GM21447 (cell line): ENCODE measurements around the gene FAAH.

Experiments used
- ATAC-seq: cut with Tn5 transposase; IDR thresholded peaks from one replicate; pipeline ENCODE4 v1.9.1; 2021; ENCODE audit not compliant: unreplicated experiment

Gene FAAH

DNA sequence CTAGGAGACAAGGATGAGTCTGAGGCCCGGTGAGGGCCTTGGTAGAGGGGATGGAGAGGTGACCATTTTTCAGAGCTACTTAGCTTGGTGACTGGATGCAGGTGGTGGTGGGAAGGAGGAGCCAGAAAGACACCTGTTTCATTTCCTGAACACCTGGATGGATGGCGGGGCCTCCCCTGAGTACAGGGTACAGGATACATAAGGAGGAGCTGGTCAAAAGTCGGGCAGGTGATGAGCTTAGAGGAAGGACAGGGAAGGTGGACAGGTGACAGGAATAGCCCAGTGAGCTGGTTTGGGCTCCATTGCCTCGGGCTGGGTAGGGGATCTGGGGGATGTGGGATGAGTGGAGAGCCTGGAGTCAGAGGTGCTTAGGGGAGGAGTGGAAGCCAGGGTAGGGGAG, 6.3 kb downstream of the FAAH start:
- no peak for ATAC-seq

DNA sequence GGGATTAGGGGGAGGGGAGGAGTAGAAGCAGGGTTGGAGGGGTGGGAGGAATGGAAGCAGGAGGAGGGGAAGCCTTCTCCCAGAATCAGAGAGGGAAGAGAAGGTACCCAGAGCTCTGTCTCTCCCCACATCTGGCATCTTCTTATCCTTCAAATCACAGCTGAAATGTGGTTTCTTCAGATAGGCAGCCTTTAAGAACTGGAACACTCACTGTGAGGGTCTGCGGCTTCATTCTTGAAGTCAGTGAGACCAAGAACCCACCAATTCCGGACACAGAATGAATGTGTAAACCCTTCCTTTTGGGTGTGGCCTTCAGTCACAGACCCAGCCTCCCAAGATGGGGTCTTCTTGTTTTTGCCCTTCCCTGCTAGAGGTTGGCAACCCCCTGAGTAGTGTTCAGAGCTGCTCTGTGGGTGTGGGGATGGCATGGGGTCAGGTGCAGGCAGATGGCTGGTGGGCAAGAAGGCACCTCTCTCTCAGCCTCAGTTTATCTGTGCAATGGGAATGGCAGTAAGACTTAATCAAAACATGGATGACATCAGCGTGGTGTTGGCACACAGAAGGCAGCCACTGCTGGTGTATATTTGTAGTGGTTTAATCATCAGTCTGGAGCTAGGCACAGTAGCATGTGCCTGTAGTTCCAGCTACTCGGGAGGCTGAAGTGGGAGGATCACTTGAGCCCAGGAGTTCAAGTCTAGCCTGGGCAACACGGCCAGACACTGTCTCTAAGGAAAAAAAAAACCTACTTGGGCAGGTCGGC, 7.2 kb downstream of the FAAH start:
- no peak for ATAC-seq

DNA sequence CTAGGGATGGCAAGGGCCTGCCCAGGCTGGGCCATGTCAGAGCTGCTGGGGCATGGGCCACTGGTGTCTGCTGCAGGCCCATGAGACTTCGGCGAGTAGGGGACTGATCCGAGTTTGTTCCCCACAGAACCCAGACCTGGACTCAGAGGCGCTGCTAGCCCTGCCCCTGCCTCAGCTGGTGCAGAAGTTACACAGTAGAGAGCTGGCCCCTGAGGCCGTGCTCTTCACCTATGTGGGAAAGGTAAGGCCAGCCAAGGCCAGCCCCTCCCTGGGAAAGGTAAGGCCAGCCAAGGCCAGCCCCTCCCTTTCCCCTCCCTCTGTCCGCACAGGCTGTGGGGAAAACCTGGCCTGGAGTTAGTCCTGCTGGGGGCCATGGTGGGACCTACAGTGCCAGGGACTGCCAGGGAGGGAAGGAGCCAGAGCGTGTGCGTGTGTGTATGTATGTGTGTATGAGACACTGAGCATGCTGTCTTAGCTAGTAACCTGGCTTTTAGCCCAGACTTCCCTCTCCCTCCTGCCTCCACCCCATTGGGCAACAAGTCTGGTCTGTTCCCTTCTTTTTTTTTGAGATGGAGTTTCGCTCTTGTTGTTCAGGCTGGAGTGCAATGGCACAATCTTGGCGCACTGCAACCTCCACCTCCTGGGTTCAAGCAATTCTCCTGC, 8.0 kb downstream of the FAAH start:
- no peak for ATAC-seq

- ATAC-seq = no peak
Observed at GRCh38 chr1:46403916-46404315, 9.8 kb downstream of the FAAH start.

- no peak for ATAC-seq
Observed at GRCh38 chr1:46404482-46405196, 10.5 kb downstream of the FAAH start.

DNA sequence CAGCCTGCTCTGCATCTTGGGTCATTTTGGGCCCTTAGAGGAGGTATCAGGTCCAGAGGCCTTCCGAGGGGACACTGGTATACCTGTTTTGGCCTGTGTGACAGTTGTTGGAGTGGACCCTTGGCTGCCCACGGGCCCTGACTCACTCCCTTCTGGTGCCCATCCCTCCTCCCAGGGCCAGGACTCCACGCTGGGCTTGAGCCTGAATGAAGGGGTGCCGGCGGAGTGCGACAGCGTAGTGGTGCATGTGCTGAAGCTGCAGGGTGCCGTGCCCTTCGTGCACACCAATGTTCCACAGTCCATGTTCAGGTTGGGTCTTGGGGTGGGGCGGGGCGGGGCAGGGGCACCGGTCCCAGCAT, 11.1 kb downstream of the FAAH start:
- no peak for ATAC-seq

DNA sequence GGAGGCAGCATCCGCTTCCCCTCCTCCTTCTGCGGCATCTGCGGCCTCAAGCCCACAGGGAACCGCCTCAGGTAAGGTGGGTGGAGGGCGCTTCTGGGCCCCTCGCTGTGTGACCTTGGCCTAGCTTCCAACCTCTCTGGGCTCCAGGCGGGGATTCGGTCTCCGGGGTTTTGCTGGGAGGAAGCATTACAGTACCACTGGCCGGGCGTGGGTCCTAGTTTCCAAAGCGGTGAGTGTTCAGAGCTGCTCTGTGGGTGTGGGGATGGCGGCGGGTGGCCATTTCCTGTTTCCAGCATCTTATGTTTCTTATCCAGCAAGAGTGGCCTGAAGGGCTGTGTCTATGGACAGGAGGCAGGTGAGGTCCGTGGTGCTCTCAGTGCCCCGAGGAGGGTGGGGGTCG, 11.6 kb downstream of the FAAH start:
- ATAC-seq = no peak

DNA sequence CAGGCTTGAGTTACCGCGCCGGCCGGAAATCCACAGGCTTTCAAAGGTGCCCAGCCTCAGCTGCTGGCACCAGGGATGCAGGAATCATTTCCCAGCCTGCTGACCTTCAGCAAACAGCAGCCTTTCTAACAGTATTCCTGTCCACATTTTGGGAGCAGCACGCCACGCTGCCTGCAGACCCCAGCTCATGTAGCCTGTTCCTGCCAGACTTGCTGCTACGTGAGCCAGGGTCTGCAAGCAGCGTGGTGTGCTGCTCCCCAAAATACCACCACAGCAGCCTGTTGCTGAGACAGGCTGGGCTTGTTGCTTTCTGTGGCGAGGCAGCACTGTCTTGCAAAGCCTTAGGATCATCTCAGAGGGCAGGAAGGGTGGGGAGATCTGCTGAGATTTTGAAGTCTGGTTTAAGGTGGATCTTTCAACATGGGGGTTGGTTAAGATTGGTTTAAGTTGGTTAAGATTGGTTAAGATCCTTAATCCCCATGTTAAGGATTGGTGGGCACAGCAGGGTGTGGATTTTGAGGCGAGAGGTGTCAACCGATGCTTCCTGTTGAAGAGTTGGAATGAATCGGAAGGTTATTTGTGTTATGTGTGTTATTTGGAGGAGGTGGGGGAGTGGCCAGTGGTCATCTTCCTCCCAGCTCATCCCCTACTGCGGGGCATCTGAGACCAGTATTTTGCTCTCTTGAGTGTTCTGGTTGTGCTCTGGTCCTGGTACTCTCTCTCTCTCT, 12.9 kb downstream of the FAAH start:
- no peak for ATAC-seq

DNA sequence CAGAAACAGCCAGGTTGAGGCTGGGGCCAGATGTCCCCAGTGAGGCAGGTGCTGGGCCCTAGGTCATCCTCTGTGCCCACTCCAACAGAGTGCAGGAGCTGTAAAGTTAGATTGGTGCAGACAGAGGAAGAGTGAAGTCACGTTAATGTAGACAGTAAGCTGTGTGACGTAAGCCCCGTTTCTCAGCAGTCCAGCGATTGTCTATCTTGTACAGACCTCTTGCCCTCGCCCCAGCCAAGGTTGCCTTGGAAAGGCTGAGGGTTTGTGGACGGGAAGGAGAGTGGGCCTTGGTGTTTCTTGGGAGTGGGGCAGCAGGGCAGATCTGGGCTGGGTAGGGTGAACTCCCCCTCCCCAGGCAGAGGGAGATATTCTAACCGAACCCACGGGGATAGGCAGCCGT, 13.5 kb downstream of the FAAH start:
- no peak for ATAC-seq

DNA sequence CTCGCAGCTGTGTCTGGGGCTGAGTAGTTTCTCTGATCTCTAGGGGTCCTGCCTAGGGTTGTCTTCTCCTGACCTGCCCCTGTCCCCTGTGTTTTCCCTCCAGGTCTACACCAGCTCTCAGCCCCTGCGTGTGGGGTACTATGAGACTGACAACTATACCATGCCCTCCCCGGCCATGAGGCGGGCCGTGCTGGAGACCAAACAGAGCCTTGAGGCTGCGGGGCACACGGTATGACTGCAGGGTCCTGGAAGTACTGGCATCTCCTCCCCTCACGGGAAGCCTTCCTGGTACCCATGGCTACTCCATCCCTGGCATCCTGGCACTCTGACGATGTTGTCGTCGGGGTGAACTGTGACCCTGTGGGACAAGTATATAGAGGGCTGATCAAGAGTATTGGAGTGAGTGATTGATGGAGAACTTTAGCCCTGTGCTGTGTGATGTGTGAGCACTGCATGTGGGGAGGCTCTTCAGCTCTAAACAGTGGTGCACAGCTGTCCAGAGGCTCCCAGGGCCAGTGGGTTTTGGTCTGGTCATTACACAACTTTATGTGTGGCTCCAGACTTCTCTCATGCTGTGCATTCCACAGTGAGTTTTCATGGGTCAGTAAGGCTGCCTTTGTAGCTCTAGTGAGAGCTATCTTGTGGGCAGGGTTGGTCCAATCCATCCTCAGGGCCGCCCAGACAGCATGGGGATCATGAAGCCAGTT, 14.4 kb downstream of the FAAH start:
- no peak for ATAC-seq

GRCh38 chr1:46409063-46409372, 14.9 kb downstream of the FAAH start:
- ATAC-seq = no peak

- ATAC-seq = no peak
Observed at GRCh38 chr1:46410156-46411009, 16.3 kb downstream of the FAAH start.

DNA sequence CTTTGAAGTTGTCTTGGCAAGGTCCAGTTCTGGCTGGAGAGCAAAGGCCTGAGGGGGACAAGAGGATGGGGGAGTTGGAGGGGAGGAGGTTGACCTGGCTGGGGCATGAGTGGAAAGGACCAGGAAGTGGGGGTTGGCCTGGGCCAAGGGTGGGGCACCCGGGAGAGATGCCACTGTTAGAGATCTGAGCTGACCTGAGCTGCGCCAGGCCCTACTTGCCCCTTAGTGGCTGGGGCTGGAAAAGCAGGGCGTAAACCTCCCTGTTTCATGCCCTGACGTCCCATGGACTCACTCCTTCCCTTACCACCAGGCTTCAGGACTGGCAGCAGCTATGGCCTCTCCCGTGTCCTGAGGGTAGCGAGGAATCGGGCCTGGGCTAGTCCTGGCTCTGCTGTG, 16.9 kb downstream of the FAAH start:
- ATAC-seq = no peak

DNA sequence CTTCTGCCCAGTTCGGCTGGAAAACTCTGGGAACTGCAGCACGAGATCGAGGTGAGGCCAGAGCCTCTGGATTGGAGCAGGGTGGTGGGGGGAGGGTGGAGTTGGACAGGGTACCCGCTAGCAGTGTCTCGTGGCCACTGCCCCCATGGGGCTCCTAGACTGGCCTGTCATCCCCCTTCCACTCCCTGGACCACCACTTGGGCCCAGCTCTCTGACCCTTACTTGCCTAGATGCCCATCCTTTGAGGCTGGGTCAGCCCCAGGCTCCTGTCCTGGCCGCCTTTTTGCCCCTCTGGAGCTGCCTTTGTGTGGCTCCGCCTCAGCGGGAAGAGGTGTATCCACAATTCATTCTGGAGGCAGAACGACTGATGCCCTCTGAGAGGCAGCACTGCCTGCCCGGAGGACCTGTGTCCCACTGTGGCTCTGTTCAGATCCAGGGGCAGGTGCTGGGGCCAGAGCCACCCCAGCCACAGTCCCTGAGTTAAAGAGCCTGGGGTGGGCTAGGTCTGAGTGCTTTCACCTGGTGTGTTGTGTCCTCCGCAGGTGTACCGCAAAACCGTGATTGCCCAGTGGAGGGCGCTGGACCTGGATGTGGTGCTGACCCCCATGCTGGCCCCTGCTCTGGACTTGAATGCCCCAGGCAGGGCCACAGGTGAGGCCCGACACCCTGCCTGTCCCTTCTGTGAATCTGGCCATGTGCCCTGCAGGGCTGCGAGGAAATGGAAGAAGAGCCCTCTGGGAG, 17.7 kb downstream of the FAAH start:
- no peak for ATAC-seq

DNA sequence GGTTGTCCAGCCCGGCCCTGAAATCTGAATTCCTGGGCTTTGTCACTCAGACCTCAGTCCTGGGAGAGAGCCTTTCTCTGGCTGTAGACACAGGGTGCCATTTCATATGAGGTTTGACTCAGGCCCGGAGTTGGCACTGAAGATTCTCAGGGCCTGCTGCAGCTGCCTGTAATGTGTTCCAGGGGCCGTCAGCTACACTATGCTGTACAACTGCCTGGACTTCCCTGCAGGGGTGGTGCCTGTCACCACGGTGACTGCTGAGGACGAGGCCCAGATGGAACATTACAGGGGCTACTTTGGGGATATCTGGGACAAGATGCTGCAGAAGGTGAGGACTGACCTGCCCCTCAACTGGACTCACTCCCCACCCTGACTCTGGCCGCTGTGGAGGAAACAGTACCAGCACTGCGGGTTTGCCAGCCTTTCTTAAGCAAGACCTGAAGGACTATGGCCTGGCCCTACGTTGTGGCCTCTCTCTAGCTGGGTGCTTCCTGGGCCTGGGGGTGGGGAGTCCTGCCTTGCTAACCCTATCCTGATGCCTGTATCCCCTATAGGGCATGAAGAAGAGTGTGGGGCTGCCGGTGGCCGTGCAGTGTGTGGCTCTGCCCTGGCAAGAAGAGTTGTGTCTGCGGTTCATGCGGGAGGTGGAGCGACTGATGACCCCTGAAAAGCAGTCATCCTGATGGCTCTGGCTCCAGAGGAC, 18.9 kb downstream of the FAAH start:
- no peak for ATAC-seq

- ATAC-seq = no peak
Observed at GRCh38 chr1:46413596-46413985, 19.5 kb downstream of the FAAH start.

DNA sequence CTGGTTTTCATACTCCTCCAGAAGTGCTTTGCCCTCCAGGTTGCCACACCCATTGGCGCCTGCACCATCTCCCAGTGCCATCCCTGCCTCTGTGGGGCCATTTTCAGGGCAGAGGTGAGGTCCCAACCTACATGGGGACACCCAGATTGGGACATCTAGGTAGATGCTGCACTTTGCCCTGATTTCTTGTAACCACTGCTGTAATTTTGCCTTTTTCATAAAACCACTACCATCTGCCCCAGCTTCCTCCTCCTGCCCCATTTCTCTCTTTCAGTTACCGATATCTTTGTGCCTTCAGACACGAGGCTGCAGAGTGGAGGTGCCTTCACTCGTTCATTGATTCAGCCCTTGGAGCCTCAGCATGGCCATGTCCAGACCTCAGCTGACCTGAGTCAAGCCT, 21.4 kb downstream of the FAAH start:
- ATAC-seq = no peak

DNA sequence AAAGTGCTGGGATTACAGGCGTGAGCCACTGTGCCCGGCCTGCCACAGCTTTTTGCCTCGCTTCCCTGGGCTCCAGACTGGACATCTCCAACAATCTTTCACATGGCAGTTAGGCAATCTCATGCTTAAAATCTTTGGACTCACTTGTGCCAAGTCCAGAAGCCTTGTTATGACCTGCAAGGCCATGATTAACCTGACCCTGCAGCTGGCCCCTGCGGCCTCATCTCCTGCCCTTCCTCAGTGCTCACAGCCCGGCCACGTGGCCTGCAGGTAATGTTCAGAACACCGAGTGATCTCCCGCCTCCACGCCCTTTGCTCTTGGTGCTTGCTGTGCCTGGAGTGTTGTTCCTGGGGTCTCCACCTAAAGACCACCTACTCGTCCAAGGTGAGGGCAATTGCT, 24.9 kb downstream of the FAAH start:
- no peak for ATAC-seq

DNA sequence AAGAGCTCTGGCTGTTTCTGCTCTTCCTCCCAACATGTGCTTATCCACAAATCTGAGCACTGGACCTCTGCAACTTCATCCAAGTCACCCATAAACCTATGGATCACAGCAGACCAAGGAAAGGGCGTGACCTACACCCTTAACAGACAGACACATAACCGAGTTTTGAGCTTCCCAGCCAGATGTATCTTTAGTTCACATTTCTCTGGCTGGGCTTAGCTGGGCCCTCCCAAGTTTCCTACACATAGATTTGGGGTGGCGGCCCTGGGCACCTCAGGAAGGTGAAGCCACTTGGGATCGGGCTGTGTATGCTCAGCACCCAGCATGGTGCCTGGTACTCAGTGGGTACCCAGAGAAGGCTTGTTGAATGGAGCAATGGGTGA, 26.4 kb downstream of the FAAH start:
- ATAC-seq = no peak
